Measurements from ENCODE around the gene LRFN4. TPM values are rescaled to one million over a fixed set of nuclear protein-coding genes. Genes with fewer than 3 reads are reported as not detected.

LRFN4 gene
- total and polyA plus RNA-seq, 10 donors = 3.3 to 12.0 (median 8.0) TPM

DNA sequence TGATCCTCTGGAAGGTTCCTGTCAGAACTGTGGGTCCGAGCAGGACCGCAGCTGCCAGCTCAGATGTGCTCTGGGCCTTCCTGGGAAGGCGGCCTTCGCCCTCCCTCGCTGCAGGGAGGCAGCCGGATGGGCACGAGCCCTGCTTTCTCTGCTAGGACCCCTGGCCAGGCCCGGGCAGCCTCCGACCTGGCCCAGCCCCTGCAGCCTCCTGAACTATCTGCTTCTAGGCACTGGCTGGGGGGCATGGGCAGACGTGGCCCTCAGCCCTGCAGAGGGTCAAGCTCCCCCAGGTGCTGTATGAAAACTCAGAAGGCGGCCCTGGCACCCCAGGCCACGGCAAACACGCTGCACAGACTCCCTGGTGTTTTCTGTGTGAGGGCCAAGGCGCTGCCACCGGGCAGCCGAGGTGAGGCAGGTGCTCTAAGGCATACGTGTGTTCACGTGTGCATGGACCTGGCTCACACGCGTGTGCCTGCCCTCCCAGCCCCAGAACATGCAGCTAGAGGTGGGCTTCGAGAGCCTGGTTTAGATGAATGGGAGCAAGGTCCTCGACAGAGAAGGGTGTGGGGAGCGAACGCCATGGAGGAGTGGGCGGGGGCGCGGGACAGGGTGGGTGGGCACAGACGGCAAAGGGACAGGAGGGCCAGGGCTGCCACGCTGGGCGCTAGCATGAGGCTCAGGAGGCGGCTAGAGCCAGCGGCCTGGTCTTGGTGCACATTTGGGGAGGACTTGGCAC, 4.3 kb downstream of the LRFN4 start:
- H3K4me3 ChIP-seq = no peak overlapping the region
- 84 to 95% (median 94%) methylated on average over 20 to 32 of the region's 32 CpGs for WGBS, 5 donors
- H3K9me3 ChIP-seq = no peaks in the 10 kb centered on the region
- intact Hi-C loops (cut with DNase I; ENCODE audit: low total_unique reads) = no loop called here
- no peak overlapping the region for H3K27ac ChIP-seq
- H3K4me1 ChIP-seq = peaks cover 0 to 51% (median 22%) of the 10 kb centered on the region in 6 donors
- peaks cover 0 to 22% (median 2%) of the 10 kb centered on the region in 6 donors for H3K36me3 ChIP-seq
- no peak for DNase-seq
- H3K27me3 ChIP-seq (replicated peaks in 1 of 7) = no peaks in the 10 kb centered on the region
- TF ChIP-seq, protein P1, sequence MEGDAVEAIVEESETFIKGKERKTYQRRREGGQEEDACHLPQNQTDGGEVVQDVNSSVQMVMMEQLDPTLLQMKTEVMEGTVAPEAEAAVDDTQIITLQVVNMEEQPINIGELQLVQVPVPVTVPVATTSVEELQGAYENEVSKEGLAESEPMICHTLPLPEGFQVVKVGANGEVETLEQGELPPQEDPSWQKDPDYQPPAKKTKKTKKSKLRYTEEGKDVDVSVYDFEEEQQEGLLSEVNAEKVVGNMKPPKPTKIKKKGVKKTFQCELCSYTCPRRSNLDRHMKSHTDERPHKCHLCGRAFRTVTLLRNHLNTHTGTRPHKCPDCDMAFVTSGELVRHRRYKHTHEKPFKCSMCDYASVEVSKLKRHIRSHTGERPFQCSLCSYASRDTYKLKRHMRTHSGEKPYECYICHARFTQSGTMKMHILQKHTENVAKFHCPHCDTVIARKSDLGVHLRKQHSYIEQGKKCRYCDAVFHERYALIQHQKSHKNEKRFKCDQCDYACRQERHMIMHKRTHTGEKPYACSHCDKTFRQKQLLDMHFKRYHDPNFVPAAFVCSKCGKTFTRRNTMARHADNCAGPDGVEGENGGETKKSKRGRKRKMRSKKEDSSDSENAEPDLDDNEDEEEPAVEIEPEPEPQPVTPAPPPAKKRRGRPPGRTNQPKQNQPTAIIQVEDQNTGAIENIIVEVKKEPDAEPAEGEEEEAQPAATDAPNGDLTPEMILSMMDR (IDR thresholded peaks at IDR 0.05 in 8 of 11, conservative IDR thresholded peaks at IDR 0.05 in 3 of 11) = no peak
- TF ChIP-seq POLR2A (IDR thresholded peaks at IDR 0.05) = no peak
- no peak for TF ChIP-seq POLR2AphosphoS5 (IDR thresholded peaks at IDR 0.05)

DNA sequence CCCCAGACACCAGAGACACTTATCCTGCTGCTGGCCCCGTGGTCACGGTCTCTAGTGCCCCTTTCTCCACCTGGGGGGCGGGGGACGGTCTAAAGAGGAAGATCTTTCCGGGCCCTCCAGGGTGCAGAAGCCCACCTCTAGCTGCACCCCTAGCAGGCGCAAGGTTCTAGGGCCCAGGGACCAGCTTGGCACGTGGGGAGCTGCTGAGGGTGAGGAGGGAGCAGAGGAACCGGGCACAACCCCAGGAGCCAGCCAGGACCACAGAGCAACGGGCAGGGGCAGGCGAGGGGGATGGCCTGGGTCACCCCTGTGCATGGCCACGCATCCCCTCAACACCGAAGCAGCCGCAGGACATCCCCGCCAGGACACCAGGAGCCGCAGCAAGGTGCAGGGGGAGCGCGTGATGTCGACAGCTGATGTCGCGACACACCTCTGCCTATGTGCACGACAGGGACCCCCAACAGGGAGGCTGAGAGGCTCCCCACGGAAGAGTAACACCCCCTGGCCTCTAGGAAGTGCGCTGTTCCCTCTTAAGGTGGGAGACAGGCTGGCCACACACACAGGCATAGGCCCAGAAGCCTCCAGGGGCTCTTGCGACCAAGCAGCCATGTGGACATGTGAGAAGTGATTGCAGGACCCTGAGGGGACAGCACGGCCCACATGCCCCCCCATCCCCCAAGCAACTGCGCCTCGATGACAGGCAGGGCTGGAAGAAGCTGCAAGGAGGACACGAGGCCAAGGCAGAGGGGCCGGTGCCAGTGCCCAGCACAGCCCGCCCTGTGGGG, 5.1 kb downstream of the LRFN4 start:
- TF ChIP-seq, protein P1 (IDR thresholded peaks at IDR 0.05 in 8 of 11, conservative IDR thresholded peaks at IDR 0.05 in 3 of 11) = no peak
- no peak for DNase-seq
- WGBS, 5 donors = 90 to 96% (median 94%) methylated on average over 15 to 30 of the region's 30 CpGs
- intact Hi-C loops (cut with DNase I; ENCODE audit: low total_unique reads) = no loop called here
- no peak overlapping the region for H3K27ac ChIP-seq
- H3K4me1 ChIP-seq = peaks cover 0 to 51% (median 22%) of the 10 kb centered on the region in 6 donors
- H3K36me3 ChIP-seq = peaks cover 0 to 22% (median 2%) of the 10 kb centered on the region in 6 donors
- H3K4me3 ChIP-seq = no peak overlapping the region
- H3K27me3 ChIP-seq (replicated peaks in 1 of 7) = no peaks in the 10 kb centered on the region
- H3K9me3 ChIP-seq = no peaks in the 10 kb centered on the region

DNA sequence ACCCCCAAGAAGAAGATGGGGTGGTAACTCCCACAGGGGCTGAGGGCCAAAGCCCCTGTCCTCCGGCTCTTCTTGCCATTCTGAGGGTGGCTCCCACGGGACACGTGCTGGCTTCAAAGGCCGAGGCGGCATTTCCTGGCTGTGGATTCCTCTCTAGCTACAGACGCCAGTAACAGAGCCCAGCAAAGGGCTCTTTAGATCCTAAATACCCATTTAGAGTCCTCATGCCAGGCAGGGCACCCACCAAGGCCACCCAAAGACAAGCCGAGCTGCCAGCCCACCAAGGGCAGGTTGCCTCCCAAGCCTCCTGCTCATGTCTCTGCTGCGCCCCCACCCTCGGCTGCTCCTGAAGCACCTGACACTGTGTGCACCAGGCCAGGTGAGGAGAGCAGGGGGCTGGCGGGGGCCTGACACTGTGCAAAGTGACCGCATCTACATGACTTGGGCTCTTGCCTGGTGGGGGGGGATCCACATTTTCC, 5.7 kb downstream of the LRFN4 start:
- Histone ChIP-seq H3K4me1 (peaks cover 0 to 45% (median 20%) of the 10 kb centered on the region in 6 donors), H3K27ac (no peak overlapping the region), H3K4me3 (no peak overlapping the region), H3K27me3 (replicated peaks in 1 of 7) (no peaks in the 10 kb centered on the region), H3K36me3 (peaks cover 0 to 22% (median 2%) of the 10 kb centered on the region in 6 donors), H3K9me3 (no peaks in the 10 kb centered on the region)
- 77 to 88% (median 86%) methylated on average over 5 to 11 of the region's 11 CpGs for WGBS, 5 donors
- DNase-seq = no peak
- intact Hi-C loops (cut with DNase I; ENCODE audit: low total_unique reads) = no loop called here
- TF ChIP-seq POLR2AphosphoS5 (IDR thresholded peaks at IDR 0.05) = no peak
- TF ChIP-seq, protein P1 (IDR thresholded peaks at IDR 0.05 in 8 of 11, conservative IDR thresholded peaks at IDR 0.05 in 3 of 11) = no peak
- TF ChIP-seq POLR2A (IDR thresholded peaks at IDR 0.05) = no peak

Measured in spleen (tissue), 11 donors.